GM18520 (cell line): ENCODE results near the gene MMP21.

Source experiments
- ATAC-seq: cut with Tn5 transposase; IDR thresholded peaks from one replicate; pipeline ENCODE4 v1.9.1; 2021; ENCODE audit not compliant: unreplicated experiment

The MMP21 gene

DNA sequence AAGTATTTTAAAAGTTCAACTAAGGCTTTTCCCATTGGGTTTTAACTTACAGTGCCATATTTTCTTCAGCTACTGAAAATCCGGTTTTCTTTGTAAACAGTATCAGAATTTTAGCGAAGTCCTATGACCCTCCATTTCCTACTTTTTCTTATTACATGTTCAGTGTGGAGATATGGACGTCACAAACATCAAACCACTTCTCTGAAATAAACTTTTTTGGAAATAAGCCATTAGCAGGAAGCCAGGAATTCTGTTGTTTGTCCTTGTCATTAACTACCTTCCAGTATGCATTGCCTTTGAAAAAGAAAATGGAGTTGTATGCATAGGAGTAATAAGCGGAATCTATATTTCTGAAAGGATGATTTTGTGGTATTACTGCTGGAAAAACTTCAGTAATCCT lies 9.1 kb downstream of the MMP21 start:
- no peak for ATAC-seq

- ATAC-seq, result no peak
Observed at GRCh38 chr10:125765835-125766234, 9.8 kb downstream of the MMP21 start.

GRCh38 chr10:125762692-125763648 lies 12.7 kb downstream of the MMP21 start:
- no peak for ATAC-seq

DNA sequence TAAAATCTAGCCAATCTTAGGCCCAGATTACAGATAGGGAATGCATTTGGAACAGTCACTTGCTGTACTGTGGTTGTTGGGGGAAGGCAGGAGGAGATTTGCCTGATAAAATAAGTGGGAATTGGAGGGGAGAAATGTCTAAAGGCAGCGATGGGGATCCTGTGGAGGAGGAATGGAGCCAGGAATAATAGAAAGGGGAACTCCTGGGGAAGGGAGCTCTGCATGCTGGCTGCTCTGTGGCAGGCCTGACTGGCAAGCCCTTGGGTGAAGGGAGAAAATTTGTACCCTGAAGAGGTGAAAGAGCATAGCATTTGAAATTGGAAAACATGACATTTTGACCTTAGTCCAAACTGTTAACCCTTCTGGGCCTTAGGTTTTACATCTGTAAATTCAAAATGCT lies 13.7 kb downstream of the MMP21 start:
- no peak for ATAC-seq

- no peak for ATAC-seq
Observed at GRCh38 chr10:125757742-125758141, 17.9 kb downstream of the MMP21 start.

- ATAC-seq, result no peak
Observed at GRCh38 chr10:125756853-125757487, 18.7 kb downstream of the MMP21 start.

- no peak for ATAC-seq
Observed at GRCh38 chr10:125756196-125756595, 19.4 kb downstream of the MMP21 start.

DNA sequence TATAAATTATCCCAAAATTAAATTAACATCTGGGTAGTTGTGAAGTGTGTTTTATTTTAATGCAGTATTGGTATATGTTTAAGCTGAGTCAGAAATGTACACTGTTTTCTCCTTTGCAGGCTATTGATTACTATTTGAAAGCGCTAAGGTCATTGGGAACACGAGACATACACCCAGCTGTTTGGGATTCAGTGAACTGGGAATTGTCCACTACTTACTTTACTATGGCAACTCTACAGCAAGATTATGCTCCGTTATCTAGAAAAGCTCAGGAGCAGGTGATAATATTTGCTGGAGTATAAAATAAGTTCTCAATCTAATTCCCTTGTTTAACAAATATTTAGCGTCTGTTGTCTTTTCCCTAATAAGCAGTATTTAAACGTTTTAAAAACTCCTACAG lies 28.2 kb downstream of the MMP21 start:
- ATAC-seq, result no peak

GRCh38 chr10:125744909-125745308 lies 30.7 kb downstream of the MMP21 start:
- no peak for ATAC-seq

DNA sequence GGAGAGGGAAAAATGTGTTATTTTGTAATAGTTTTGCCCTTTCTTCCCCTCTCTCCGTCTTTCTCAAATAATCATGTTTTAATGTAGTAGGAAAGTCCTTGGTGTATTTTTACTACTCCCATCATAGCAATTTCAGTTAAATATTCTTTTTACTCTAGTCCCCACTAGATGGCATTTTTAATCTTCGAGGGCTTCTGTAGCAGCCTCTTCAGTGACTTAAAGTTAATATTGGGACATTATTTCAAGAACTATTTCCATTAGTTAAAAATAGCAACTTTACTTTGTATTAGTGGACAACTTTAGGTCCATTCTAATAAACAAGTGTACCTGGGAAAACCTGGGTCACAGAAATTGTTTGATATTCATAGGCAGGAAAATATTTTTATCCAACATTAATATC lies 33.2 kb downstream of the MMP21 start:
- ATAC-seq, result no peak

DNA sequence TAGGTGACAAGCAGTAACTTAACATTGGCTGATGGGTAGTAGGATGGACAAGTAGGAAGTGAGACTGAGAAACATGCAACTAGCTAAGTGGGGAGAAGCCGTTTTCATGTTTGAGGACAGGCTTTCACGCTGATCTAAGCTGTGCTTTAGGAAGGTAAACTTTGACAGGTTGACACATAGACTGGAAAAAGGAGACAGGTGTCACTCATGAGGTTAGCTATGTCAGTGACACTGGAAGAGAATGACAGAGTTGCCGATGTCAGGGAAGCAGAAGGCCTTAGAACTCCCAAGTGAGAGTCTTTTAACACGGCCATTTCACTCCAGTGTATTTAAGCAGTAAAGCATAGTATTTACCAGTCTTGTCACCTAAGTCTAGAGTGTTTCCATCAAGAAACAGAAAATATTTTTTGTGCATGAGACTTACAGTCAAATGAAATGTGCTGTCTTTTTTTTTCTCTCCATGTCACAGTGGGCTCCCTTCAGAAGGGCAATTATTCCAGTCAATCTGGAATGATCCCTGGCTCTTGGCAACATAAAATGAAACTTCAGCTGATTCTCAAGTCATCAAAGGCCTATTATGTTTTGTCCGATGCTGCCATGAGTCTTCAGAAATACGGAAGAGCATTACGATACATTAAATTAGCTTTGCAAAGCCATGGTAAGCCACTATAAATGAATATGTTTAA lies 35.5 kb downstream of the MMP21 start:
- no peak for ATAC-seq

DNA sequence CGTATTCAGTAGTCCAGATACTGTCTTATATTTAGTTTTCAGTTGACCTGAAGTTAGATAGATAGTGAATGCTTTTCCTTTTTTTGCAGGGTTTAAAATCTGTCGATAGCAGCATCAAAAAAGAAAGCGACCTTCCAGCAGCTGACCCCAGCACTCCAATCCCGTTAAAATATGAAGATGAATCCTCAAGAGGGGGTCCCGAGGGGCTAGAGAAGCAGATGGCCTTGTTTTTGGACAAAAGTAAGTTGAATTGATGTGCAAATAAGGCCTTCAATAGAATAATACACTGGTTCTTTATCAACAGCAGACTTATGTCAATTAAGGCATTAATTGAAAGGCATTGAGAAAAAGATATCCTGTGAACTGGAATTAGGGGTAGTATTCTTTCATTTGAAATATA lies 37.4 kb downstream of the MMP21 start:
- no peak for ATAC-seq

- no peak for ATAC-seq
Observed at GRCh38 chr10:125734823-125735222, 40.8 kb downstream of the MMP21 start.

DNA sequence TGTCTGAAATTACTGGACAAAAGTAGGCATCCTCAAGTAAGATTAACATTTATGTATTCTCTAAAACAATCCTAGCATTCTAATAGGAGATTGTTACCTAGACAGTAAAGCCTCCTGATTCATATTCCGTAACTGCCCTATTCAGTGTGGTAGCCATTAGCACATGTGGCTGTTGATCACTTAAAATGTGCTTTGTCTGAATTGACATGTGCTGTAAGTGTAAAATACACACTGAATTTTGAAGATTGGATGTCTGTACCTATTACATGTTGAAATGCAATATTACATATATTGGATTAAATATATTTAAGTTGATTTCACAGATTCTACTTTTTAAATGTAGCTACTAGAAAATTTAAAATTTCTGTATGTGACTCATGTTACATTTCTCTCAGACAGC lies 41.5 kb downstream of the MMP21 start:
- no peak for ATAC-seq

- ATAC-seq, result no peak
Observed at GRCh38 chr10:125727436-125727835, 48.2 kb downstream of the MMP21 start.

DNA sequence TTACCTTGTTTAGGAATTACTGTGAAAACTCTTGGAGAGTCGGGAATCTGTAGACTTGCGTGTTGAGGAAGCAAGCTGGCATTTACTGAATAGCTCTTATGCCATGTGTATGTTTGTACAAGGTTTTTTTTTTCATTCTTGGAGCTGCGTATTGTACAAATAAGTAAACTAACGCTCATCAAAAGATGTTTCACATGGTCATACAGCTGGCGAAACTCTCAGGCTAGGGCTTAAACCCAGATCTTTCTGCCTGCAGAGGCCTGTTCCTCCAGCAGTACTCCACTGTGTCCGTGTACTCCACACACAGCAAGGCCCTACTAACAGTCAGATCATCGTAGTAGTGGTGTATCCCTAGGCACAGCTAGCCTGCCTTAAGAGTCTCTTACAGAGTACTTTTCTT lies 48.7 kb downstream of the MMP21 start:
- ATAC-seq, result no peak

- ATAC-seq, result no peak
Observed at GRCh38 chr10:125722811-125723210, 52.8 kb downstream of the MMP21 start.

- ATAC-seq, result peak; percentile 30
Observed at GRCh38 chr10:125721035-125721434, 54.6 kb downstream of the MMP21 start.

- ATAC-seq, result no peak
Observed at GRCh38 chr10:125720002-125720382, 55.6 kb downstream of the MMP21 start.

DNA sequence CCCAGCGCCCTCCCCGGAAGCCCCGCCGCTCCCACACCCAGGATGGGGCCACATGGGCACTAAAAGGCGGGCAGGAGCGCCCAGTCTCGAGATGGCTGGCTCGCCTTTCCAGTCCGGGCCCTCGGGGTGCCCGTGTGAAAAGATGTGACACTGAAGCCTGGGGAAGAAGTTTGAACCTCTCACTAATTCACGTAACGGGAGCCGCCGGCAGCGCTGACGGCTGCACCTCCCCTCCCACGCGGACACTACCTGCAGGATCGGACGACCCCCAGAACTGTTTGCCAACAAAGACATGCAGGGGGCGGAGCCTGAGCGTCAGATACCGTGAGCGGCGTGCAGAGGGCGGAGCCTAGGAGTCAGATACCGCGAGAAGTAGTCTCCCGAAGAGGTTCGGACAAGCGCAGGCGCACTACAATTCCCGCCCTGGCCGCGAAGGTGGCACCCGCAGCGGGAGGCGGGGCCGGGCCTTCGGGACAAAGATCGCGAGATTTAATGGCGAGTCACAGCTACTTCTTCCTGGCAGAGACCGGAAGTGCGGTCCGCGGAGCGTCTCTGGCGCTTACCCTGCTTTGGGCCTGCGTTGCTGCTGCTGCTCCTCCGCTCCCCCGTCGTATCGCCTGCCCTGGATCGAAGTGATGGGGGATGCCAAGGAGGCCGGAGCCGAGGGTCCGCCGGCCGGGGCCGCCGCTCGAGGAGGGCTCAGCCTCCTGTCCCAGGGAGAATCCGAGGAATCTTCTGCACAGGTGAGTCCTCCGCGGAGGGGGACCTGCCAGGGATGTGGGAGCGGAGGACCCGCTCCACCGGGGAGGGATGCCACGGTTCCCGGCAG lies 56.2 kb downstream of the MMP21 start, which contains the start of gene EDRF1:
TSS of gene EDRF1 (plus strand) at position 537 of the 829 bp plus-strand sequence. CDS start at position 636, 99 bp downstream.
- peak; percentile 86 for ATAC-seq
